Lung (tissue), 12 donors: ENCODE data around the gene PCED1A. TPM values are rescaled to one million over a fixed set of nuclear protein-coding genes. Genes with fewer than 3 reads are reported as not detected.

Source experiments
- ATAC-seq: fragments of 200-7000 bp; cut with Tn5 transposase; one replicate; pipeline ENCODE4 v1.9.1; 2020; ENCODE audit warnings: moderate number of reproducible peaks; ENCODE audit not compliant: insufficient read depth, low FRiP score
- DNase-seq, 3 donors: peaks; one replicate each; pipeline ENCODE4 v3.0.0-alpha.2; 2013 to 2017
- H3K27ac ChIP-seq, 2 donors: one replicate each; pipeline ENCODE4 v1.5.1; 2013; ENCODE audit warnings: mild to moderate bottlenecking in 2 of 2, moderate library complexity in 2 of 2, control low read depth in 1 of 2, inconsistent platforms in 1 of 2, low read depth in 1 of 2, low read length in 1 of 2
- H3K27me3 ChIP-seq, 3 donors: one replicate each; pipeline ENCODE4 v1.5.1; 2013; ENCODE audit warnings: low read length in 2 of 3; ENCODE audit not compliant: control insufficient read depth in 3 of 3, insufficient read depth in 3 of 3
- H3K36me3 ChIP-seq, 4 donors: one replicate each; pipeline ENCODE4 v1.5.1; 2013; ENCODE audit warnings: low read length in 4 of 4, mild to moderate bottlenecking in 1 of 4, moderate library complexity in 1 of 4; ENCODE audit not compliant: control insufficient read depth in 4 of 4, insufficient read depth in 4 of 4
- H3K4me1 ChIP-seq, 5 donors: one replicate each; pipeline ENCODE4 v1.5.1; 2013; ENCODE audit warnings: low read length in 5 of 5, mild to moderate bottlenecking in 2 of 5, moderate library complexity in 1 of 5; ENCODE audit not compliant: control insufficient read depth in 5 of 5, insufficient read depth in 5 of 5
- H3K4me3 ChIP-seq: one replicate; pipeline ENCODE4 v1.5.1; 2013; ENCODE audit warnings: mild to moderate bottlenecking, control low read depth, moderate library complexity
- H3K9ac ChIP-seq, 2 donors: one replicate each; pipeline ENCODE4 v1.5.1; 2013; ENCODE audit warnings: low read length in 2 of 2, control low read depth in 1 of 2; ENCODE audit not compliant: insufficient read depth in 1 of 2
- H3K9me3 ChIP-seq, 4 donors: one replicate each; pipeline ENCODE4 v1.5.1; 2013; ENCODE audit warnings: low read length in 3 of 4, mild to moderate bottlenecking in 1 of 4, moderate library complexity in 1 of 4; ENCODE audit not compliant: control insufficient read depth in 4 of 4, insufficient read depth in 3 of 4
- CTCF ChIP-seq: IDR thresholded peaks from 2 replicates; pipeline ENCODE4 v1.5.1; 2012; ENCODE audit warnings: mild to moderate bottlenecking; ENCODE audit errors: control extremely low read depth, extremely low read depth
- WGBS, 2 donors: extraction: QIAGEN DNeasy Blood & Tissue Kit; methylation state at CpG; one replicate each; pipeline ENCODE4 v1.1.7; 2013; 5-methylcytosine and 5-hydroxymethylcytosine counted together
- polyA plus RNA-seq, 2 donors: library from polyadenylated mRNA; stranded (reverse); fragments of 200-250 nt; gene quantifications; one replicate each; pipeline ENCODE4 v1.2.1, GENCODE V29; 2013
- total RNA-seq, 2 donors: library from RNA; depleted of rRNA in 1 of 2; stranded (reverse); fragments of >200 nt in 1 of 2; gene quantifications; one replicate each; pipeline ENCODE4 v1.2.1, GENCODE V29; 2014 to 2021
- donor health status: control.
- donor health status: control.
- donor health status: Bipolar disorder and iron deficiency.
- donor health status: healthy.
- donor health status: DM: yes; HTN: yes; CAD: no.

PCED1A gene
- total and polyA plus RNA-seq, 4 donors, result 26.2 to 40.4 (median 35.1) TPM

GRCh38 chr20:2874456-2874855 lies 34.0 kb upstream of the PCED1A start:
- Histone ChIP-seq H3K4me1 (peaks cover 4 to 25% (median 8%) of the 10 kb centered on the region in 5 donors), H3K4me3 (peak overlapping the region; percentile 5), H3K9me3 (no peaks in the 10 kb centered on the region), H3K36me3 (peaks cover 0 to 6% (median 0%) of the 10 kb centered on the region in 4 donors), H3K27me3 (peaks cover 0 to 24% (median 19%) of the 10 kb centered on the region in 3 donors), H3K9ac (peak overlapping the region in 1 of 2 donors; percentile 53), H3K27ac (no peak overlapping the region)
- no peak for ATAC-seq
- 30 to 40% methylated on average over 7 of the region's 7 CpGs for WGBS, 2 donors
- no peak for TF ChIP-seq CTCF
- no peak for DNase-seq

DNA sequence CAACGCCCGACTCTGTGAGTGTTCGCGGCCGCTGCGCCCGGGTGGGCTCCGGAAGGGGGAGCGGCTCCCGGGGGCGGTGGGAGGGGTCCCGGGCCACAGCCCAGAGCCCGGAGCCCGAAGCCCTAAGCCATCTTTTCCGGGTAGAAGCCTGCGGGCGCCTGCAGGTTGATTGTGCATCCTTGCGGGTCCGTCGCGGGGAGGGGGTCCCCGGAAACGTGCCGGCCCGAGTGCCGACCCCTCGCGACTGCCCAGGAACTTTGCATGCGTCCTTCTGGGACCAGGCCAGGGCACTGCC lies 33.2 kb upstream of the PCED1A start:
- H3K27me3 ChIP-seq, result peaks cover 0 to 24% (median 19%) of the 10 kb centered on the region in 3 donors
- peak; percentile 78 to 79 (median 79) for DNase-seq
- peak overlapping the region; percentile 65 to 91 for H3K27ac ChIP-seq
- WGBS, 2 donors, result 0% methylated on average over 18 to 29 of the region's 29 CpGs
- H3K4me1 ChIP-seq, result peaks cover 4 to 25% (median 8%) of the 10 kb centered on the region in 5 donors
- ATAC-seq, result peak; percentile 4
- H3K4me3 ChIP-seq, result peak overlapping the region; percentile 86
- TF ChIP-seq CTCF, result no peak
- peaks cover 0 to 6% (median 0%) of the 10 kb centered on the region in 4 donors for H3K36me3 ChIP-seq
- peak overlapping the region; percentile 38 to 60 for H3K9ac ChIP-seq
- H3K9me3 ChIP-seq, result no peaks in the 10 kb centered on the region

- no peak for TF ChIP-seq CTCF
- peaks cover 0 to 24% (median 19%) of the 10 kb centered on the region in 3 donors for H3K27me3 ChIP-seq
- WGBS, 2 donors, result 0% methylated on average over 56 to 83 of the region's 83 CpGs
- H3K4me1 ChIP-seq, result peaks cover 3 to 25% (median 8%) of the 10 kb centered on the region in 5 donors
- peak within 1 kb of the TSS; percentile 53 to 60 for H3K9ac ChIP-seq
- DNase-seq (peak; percentile 94 to 97 (median 94)), ATAC-seq (peak; percentile 98)
- H3K27ac ChIP-seq, result peak within 1 kb of the TSS; percentile 65 to 91
- peak within 1 kb of the TSS; percentile 86 for H3K4me3 ChIP-seq
- peaks cover 0 to 6% (median 0%) of the 10 kb centered on the region in 4 donors for H3K36me3 ChIP-seq
- no peaks in the 10 kb centered on the region for H3K9me3 ChIP-seq
These were observed 32.7 kb upstream of the PCED1A start, which contains the start of gene PTPRA for GRCh38 chr20:2873010-2873746. Gene PTPRA, plus strand, starts transcription at chr20:2873481. Its CDS starts 90,797 bp downstream, at chr20:2964278.
